Skeletal muscle tissue (tissue), 4 donors: ENCODE results near the gene INTS3. TPM values are rescaled to one million over a fixed set of nuclear protein-coding genes. Genes with fewer than 3 reads are reported as not detected.

Experiments
- H3K27ac ChIP-seq: one replicate; pipeline ENCODE4 v1.7.0; 2013; ENCODE audit warnings: mild to moderate bottlenecking, low read depth, low read length, inconsistent platforms
- H3K27me3 ChIP-seq, 3 donors: one replicate each; pipeline ENCODE4 v1.7.0; 2013; ENCODE audit warnings: low read length in 3 of 3; ENCODE audit not compliant: control insufficient read depth in 3 of 3, insufficient read depth in 3 of 3
- H3K36me3 ChIP-seq, 3 donors: one replicate each; pipeline ENCODE4 v1.7.0; 2013; ENCODE audit warnings: low read length in 3 of 3; ENCODE audit not compliant: control insufficient read depth in 3 of 3, insufficient read depth in 3 of 3
- H3K4me1 ChIP-seq, 3 donors: one replicate each; pipeline ENCODE4 v1.7.0; 2013; ENCODE audit warnings: low read length in 3 of 3, mild to moderate bottlenecking in 3 of 3; ENCODE audit not compliant: control insufficient read depth in 3 of 3, insufficient read depth in 3 of 3
- H3K4me3 ChIP-seq, 3 donors: one replicate each; pipeline ENCODE4 v1.7.0; 2013; ENCODE audit warnings: low read length in 3 of 3
- H3K9ac ChIP-seq, 3 donors: one replicate each; pipeline ENCODE4 v1.7.0; 2013; ENCODE audit warnings: low read length in 3 of 3, mild to moderate bottlenecking in 3 of 3, moderate library complexity in 2 of 3, low read depth in 1 of 3
- H3K9me3 ChIP-seq, 3 donors: one replicate each; pipeline ENCODE4 v1.7.0; 2013; ENCODE audit warnings: low read length in 3 of 3; ENCODE audit not compliant: control insufficient read depth in 3 of 3
- total RNA-seq: library from RNA; depleted of rRNA; stranded (reverse); fragments of >200 nt; gene quantifications from one replicate; pipeline ENCODE4 v1.2.3, GENCODE V29; 2014
- donor health status: Osteomylitis.

The INTS3 gene
- total RNA-seq, 1 donor from 2014 or later: 24.0 TPM

GRCh38 chr1:153687346-153688125 lies 40.3 kb upstream of the INTS3 start:
- no peak overlapping the region for H3K27ac ChIP-seq
- peak overlapping the region in 1 of 3 donors; percentile 14 for H3K9ac ChIP-seq
- H3K27me3 ChIP-seq: no peaks in the 10 kb centered on the region
- peaks cover 0 to 14% (median 3%) of the 10 kb centered on the region in 3 donors for H3K36me3 ChIP-seq
- no peaks in the 10 kb centered on the region for H3K9me3 ChIP-seq
- H3K4me3 ChIP-seq: no peak overlapping the region
- no peaks in the 10 kb centered on the region for H3K4me1 ChIP-seq

GRCh38 chr1:153688276-153688675 lies 39.6 kb upstream of the INTS3 start:
- H3K36me3 ChIP-seq: peaks cover 0 to 14% (median 3%) of the 10 kb centered on the region in 3 donors

DNA sequence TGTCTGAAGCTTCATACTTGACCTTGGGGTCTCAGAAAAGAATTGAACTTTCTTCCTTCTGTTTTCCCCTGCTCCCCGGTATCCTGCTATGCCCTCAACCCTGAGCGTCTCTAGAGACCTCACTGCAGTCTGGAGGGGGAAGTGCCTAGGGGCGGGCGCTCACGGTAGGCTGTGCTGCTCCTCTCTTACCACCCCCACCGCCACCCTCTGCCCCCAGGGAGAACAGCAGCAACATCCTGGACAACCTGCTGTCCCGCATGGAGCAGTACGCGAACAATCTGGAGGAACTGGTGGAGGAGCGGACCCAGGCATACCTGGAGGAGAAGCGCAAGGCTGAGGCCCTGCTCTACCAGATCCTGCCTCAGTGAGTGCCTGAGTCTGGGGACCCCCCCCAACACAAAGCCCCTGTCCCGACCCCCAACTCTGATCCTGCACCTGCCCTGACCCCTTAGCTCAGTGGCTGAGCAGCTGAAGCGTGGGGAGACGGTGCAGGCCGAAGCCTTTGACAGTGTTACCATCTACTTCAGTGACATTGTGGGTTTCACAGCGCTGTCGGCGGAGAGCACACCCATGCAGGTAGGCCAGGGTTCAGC lies 39.0 kb upstream of the INTS3 start:
- H3K4me1 ChIP-seq: no peaks in the 10 kb centered on the region
- H3K4me3 ChIP-seq: no peak overlapping the region
- H3K9ac ChIP-seq: no peak overlapping the region
- no peak overlapping the region for H3K27ac ChIP-seq
- H3K9me3 ChIP-seq: no peaks in the 10 kb centered on the region
- peaks cover 0 to 14% (median 3%) of the 10 kb centered on the region in 3 donors for H3K36me3 ChIP-seq
- H3K27me3 ChIP-seq: no peaks in the 10 kb centered on the region

More at GRCh38 chr1:153688276-153688675, 39.6 kb upstream of the INTS3 start:
- Histone ChIP-seq H3K27me3 (no peaks in the 10 kb centered on the region), H3K9me3 (no peaks in the 10 kb centered on the region), H3K27ac (no peak overlapping the region), H3K9ac (no peak overlapping the region), H3K4me1 (no peaks in the 10 kb centered on the region), H3K4me3 (no peak overlapping the region)

GRCh38 chr1:153693466-153693865 lies 34.4 kb upstream of the INTS3 start:
- Histone ChIP-seq H3K9me3 (no peaks in the 10 kb centered on the region), H3K4me1 (peaks cover 0 to 5% (median 2%) of the 10 kb centered on the region in 3 donors), H3K27me3 (no peaks in the 10 kb centered on the region), H3K4me3 (no peak overlapping the region), H3K36me3 (peaks cover 0 to 3% (median 2%) of the 10 kb centered on the region in 3 donors), H3K27ac (no peak overlapping the region), H3K9ac (no peak overlapping the region)

DNA sequence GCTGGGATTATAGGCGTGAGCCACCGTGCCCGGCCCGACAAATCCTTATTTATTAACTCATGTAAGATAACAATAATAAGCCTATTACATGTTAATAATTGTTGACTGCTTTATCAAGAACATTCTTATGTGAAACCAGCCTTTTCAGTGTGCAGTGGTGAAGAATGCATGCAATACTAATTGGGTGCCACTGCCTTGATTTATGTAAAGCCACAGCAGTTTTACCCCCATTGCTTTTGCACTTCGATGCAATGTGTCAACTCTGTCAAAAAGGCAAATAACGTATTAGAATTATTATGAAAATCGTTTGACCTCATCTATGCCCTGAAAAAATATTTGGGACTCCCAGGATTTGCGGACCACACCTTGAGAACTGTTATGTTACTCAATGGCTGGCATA lies 31.1 kb upstream of the INTS3 start:
- peaks cover 6 to 11% (median 6%) of the 10 kb centered on the region in 3 donors for H3K4me1 ChIP-seq
- no peak overlapping the region for H3K9ac ChIP-seq
- no peaks in the 10 kb centered on the region for H3K27me3 ChIP-seq
- no peaks in the 10 kb centered on the region for H3K36me3 ChIP-seq
- peak overlapping the region; percentile 74 for H3K27ac ChIP-seq
- H3K9me3 ChIP-seq: no peaks in the 10 kb centered on the region
- H3K4me3 ChIP-seq: no peak overlapping the region

DNA sequence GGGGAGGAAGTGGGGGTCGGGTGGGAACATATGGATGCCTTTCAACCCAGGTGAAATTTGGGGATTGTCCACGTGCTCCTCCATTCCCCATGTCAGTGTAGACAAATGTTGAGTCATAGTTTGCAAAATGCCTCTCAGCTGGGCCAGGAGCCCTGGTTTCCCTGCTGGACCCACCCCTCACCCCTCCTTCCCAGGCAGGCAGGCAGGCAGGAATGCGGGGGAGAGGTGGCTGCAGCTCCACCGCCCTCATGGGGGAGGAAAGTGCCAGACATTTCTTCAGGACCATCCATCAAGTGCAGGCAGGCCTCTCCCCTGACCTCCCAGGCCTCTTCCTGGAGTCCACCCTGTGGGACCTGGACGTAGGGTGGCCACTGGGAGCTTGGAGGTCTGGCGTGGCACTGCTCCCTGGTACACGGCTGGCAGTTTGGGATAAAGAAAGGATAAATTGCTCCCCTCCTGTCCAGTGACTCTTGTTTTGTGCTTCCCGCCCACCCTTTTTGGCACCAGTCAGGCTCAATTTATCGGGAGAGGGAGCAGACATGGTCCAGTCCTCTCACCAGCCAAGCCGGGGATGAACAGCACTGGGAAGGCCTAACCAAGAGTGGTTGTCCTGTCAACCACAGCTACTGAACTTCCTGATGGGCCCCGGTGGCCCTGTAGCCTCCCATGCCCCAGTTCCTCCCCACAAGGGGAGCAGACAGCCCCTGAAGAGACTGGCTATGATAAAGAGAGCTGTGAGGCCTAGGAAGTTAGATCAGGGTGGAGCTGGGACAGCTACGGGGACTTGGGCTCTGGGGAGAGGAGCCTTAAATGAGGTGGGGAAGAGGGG lies 30.4 kb upstream of the INTS3 start:
- no peaks in the 10 kb centered on the region for H3K36me3 ChIP-seq
- H3K9me3 ChIP-seq: no peaks in the 10 kb centered on the region
- peak overlapping the region; percentile 74 for H3K27ac ChIP-seq
- H3K4me1 ChIP-seq: peaks cover 6 to 11% (median 6%) of the 10 kb centered on the region in 3 donors
- H3K27me3 ChIP-seq: no peaks in the 10 kb centered on the region
- peak overlapping the region; percentile 40 to 54 (median 51) for H3K9ac ChIP-seq
- peak overlapping the region in 1 of 3 donors; percentile 30 for H3K4me3 ChIP-seq

GRCh38 chr1:153698020-153698922 lies 29.6 kb upstream of the INTS3 start:
- Histone ChIP-seq H3K36me3 (no peaks in the 10 kb centered on the region), H3K9me3 (no peaks in the 10 kb centered on the region), H3K4me1 (peaks cover 6 to 11% (median 6%) of the 10 kb centered on the region in 3 donors), H3K9ac (peak overlapping the region; percentile 40 to 54 (median 51)), H3K27ac (peak overlapping the region; percentile 74), H3K4me3 (peak overlapping the region in 1 of 3 donors; percentile 3), H3K27me3 (no peaks in the 10 kb centered on the region)

DNA sequence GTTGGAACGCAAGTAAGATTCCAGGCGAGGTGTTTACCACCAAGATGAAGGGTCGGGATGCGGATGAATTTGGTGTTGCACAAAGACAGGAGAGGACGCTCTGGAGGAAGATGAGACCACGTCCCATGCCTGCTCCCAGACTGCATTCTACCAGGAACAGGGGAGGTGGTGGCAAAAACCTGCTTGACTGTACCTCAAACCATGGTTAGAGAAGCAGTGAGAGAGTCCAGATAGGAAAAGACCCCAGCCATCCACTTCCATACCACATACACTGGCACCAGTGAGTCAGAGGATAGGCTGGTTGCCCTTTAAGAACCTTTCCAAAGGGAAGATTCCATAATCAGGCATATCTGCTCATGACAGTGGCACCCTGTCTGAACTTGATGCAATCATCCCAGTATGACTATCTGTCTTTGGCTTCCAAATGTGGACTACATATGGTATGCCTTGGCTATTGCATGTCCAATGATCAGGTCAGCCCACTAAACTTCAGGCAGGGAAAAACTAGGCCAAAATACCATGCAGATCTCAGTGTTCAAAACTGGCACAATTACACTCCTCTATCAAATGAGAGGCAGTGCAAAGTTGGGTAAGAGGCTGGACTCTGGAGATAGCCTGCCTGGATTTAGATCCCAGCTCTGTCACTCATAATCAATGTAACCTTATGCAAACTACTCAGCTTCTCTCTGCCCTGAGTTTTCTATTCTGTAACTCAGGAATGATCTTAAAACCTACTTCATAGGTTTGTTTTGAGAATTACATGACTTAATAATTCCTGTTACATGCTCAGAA lies 28.7 kb upstream of the INTS3 start:
- Histone ChIP-seq H3K27ac (peak overlapping the region; percentile 59), H3K4me3 (no peak overlapping the region), H3K9me3 (no peaks in the 10 kb centered on the region), H3K9ac (no peak overlapping the region), H3K4me1 (peaks cover 6 to 11% (median 6%) of the 10 kb centered on the region in 3 donors), H3K36me3 (no peaks in the 10 kb centered on the region), H3K27me3 (no peaks in the 10 kb centered on the region)
